ENCODE data around the gene GATA3.
A peak's percentile ranks its signal among the peaks of the same experiment; 100 is the strongest.

Gene GATA3

GRCh38 chr10:8052341-8052955 is 2.0 kb upstream of the GATA3 start:
- Histone ChIP-seq H3K9me3 (ENCODE audit: control insufficient read depth, insufficient read depth, low read length) (no peaks in the 10 kb centered on the region; the same call in 1 of the 2 replicates), H3K9ac (ENCODE audit: low read depth, low read length) (peak overlapping the region; percentile 68; the same call in 1 of the 2 replicates), H3K36me3 (ENCODE audit: insufficient read depth, low read length) (no peaks in the 10 kb centered on the region), H3K4me1 (ENCODE audit: insufficient read depth, low read length) (peaks cover 11% of the 10 kb centered on the region; the same call in 1 of the 2 replicates)

GRCh38 chr10:8052956-8053445 is 1.5 kb upstream of the GATA3 start:
- Histone ChIP-seq H3K9me3 (ENCODE audit: control insufficient read depth, insufficient read depth, low read length) (no peaks in the 10 kb centered on the region; the same call in 1 of the 2 replicates), H3K4me1 (ENCODE audit: insufficient read depth, low read length) (peaks cover 16% of the 10 kb centered on the region; the same call in 1 of the 2 replicates), H3K9ac (ENCODE audit: low read depth, low read length) (peak overlapping the region; percentile 68; the same call in 1 of the 2 replicates), H3K36me3 (ENCODE audit: insufficient read depth, low read length) (no peaks in the 10 kb centered on the region)

- Histone ChIP-seq H3K4me1 (ENCODE audit: insufficient read depth, low read length) (peaks cover 17% of the 10 kb centered on the region; the same call in 1 of the 2 replicates), H3K9me3 (ENCODE audit: control insufficient read depth, insufficient read depth, low read length) (no peaks in the 10 kb centered on the region; the same call in 1 of the 2 replicates), H3K9ac (ENCODE audit: low read depth, low read length) (peak overlapping the region; percentile 68; the same call in 1 of the 2 replicates), H3K36me3 (ENCODE audit: insufficient read depth, low read length) (no peaks in the 10 kb centered on the region)
Measured at GRCh38 chr10:8053446-8054243, 843 bp upstream of the GATA3 start.

GRCh38 chr10:8054244-8054493 is 319 bp upstream of the GATA3 start:
- Histone ChIP-seq H3K9me3 (ENCODE audit: control insufficient read depth, insufficient read depth, low read length) (no peaks in the 10 kb centered on the region; the same call in 1 of the 2 replicates), H3K4me1 (ENCODE audit: insufficient read depth, low read length) (peaks cover 17% of the 10 kb centered on the region; the same call in 1 of the 2 replicates), H3K9ac (ENCODE audit: low read depth, low read length) (peak overlapping the region; percentile 68; the same call in 1 of the 2 replicates), H3K36me3 (ENCODE audit: insufficient read depth, low read length) (no peaks in the 10 kb centered on the region)

GRCh38 chr10:8055420-8056349 is 1.2 kb downstream of the GATA3 start:
- H3K36me3 ChIP-seq (ENCODE audit: insufficient read depth, low read length): no peaks in the 10 kb centered on the region
- H3K4me1 ChIP-seq (ENCODE audit: insufficient read depth, low read length): peaks cover 24% of the 10 kb centered on the region; the same call in 1 of the 2 replicates
- no peaks in the 10 kb centered on the region; the same call in 1 of the 2 replicates for H3K9me3 ChIP-seq (ENCODE audit: control insufficient read depth, insufficient read depth, low read length)
- peak overlapping the region; percentile 55; the same call in 1 of the 2 replicates for H3K9ac ChIP-seq (ENCODE audit: low read depth, low read length)

- Histone ChIP-seq H3K36me3 (ENCODE audit: insufficient read depth, low read length) (no peaks in the 10 kb centered on the region), H3K9ac (ENCODE audit: low read depth, low read length) (peak overlapping the region; percentile 55; the same call in 1 of the 2 replicates), H3K9me3 (ENCODE audit: control insufficient read depth, insufficient read depth, low read length) (no peaks in the 10 kb centered on the region; the same call in 1 of the 2 replicates), H3K4me1 (ENCODE audit: insufficient read depth, low read length) (peaks cover 30% of the 10 kb centered on the region)
Measured at GRCh38 chr10:8056378-8056777, 1.9 kb downstream of the GATA3 start.

- Histone ChIP-seq H3K9ac (ENCODE audit: low read depth, low read length) (peak overlapping the region; percentile 55; the same call in 1 of the 2 replicates), H3K36me3 (ENCODE audit: insufficient read depth, low read length) (no peaks in the 10 kb centered on the region), H3K4me1 (ENCODE audit: insufficient read depth, low read length) (peaks cover 35% of the 10 kb centered on the region), H3K9me3 (ENCODE audit: control insufficient read depth, insufficient read depth, low read length) (no peaks in the 10 kb centered on the region; the same call in 1 of the 2 replicates)
Measured at GRCh38 chr10:8056871-8057331, 2.4 kb downstream of the GATA3 start.

- H3K4me1 ChIP-seq (ENCODE audit: insufficient read depth, low read length): peaks cover 38% of the 10 kb centered on the region
- H3K9me3 ChIP-seq (ENCODE audit: control insufficient read depth, insufficient read depth, low read length): no peaks in the 10 kb centered on the region; the same call in 1 of the 2 replicates
- peak overlapping the region; percentile 27; the same call in 1 of the 2 replicates for H3K9ac ChIP-seq (ENCODE audit: low read depth, low read length)
- H3K36me3 ChIP-seq (ENCODE audit: insufficient read depth, low read length): no peaks in the 10 kb centered on the region
Measured at GRCh38 chr10:8057636-8058273, 3.3 kb downstream of the GATA3 start.

- H3K9me3 ChIP-seq (ENCODE audit: control insufficient read depth, insufficient read depth, low read length): no peaks in the 10 kb centered on the region; the same call in 1 of the 2 replicates
- H3K4me1 ChIP-seq (ENCODE audit: insufficient read depth, low read length): peaks cover 38% of the 10 kb centered on the region
- peak overlapping the region; percentile 27; the same call in 1 of the 2 replicates for H3K9ac ChIP-seq (ENCODE audit: low read depth, low read length)
- H3K36me3 ChIP-seq (ENCODE audit: insufficient read depth, low read length): no peaks in the 10 kb centered on the region
Measured at GRCh38 chr10:8058274-8059111, 4.0 kb downstream of the GATA3 start.

GRCh38 chr10:8059191-8059936 is 4.9 kb downstream of the GATA3 start:
- H3K9ac ChIP-seq (ENCODE audit: low read depth, low read length): peak overlapping the region; percentile 27; the same call in 1 of the 2 replicates
- no peaks in the 10 kb centered on the region; the same call in 1 of the 2 replicates for H3K9me3 ChIP-seq (ENCODE audit: control insufficient read depth, insufficient read depth, low read length)
- H3K4me1 ChIP-seq (ENCODE audit: insufficient read depth, low read length): peaks cover 41% of the 10 kb centered on the region
- no peaks in the 10 kb centered on the region for H3K36me3 ChIP-seq (ENCODE audit: insufficient read depth, low read length)

GRCh38 chr10:8060010-8060703 is 5.7 kb downstream of the GATA3 start:
- Histone ChIP-seq H3K9ac (ENCODE audit: low read depth, low read length) (peak overlapping the region; percentile 11; the same call in 1 of the 2 replicates), H3K9me3 (ENCODE audit: control insufficient read depth, insufficient read depth, low read length) (no peaks in the 10 kb centered on the region; the same call in 1 of the 2 replicates), H3K4me1 (ENCODE audit: insufficient read depth, low read length) (peaks cover 48% of the 10 kb centered on the region), H3K36me3 (ENCODE audit: insufficient read depth, low read length) (no peaks in the 10 kb centered on the region)

All from ES-I3 (cell line).